Transverse colon (tissue), 4 donors: ENCODE measurements around the gene IDH3G. TPM values are rescaled to one million over a fixed set of nuclear protein-coding genes. Genes with fewer than 3 reads are reported as not detected.

Source experiments
- DNase-seq: peaks from one replicate; pipeline ENCODE4 v3.0.0-alpha.2; 2019
- H3K27ac ChIP-seq, 4 donors: fragments of 200-600 bp; sonication (generic); 2 replicates each; pipeline ENCODE4 v1.5.1; 2016 to 2018; ENCODE audit warnings: inconsistent platforms in 4 of 4
- H3K27me3 ChIP-seq: fragments of 200-600 bp; sonication (generic); 2 replicates; pipeline ENCODE4 v1.5.1; 2017; ENCODE audit warnings: inconsistent platforms
- H3K36me3 ChIP-seq, 4 donors: fragments of 200-600 bp; sonication (generic); 2 replicates each; pipeline ENCODE4 v1.5.1; 2017 to 2019; ENCODE audit warnings: inconsistent platforms in 4 of 4
- H3K4me1 ChIP-seq, 4 donors: fragments of 200-600 bp; sonication (generic); 2 replicates each; pipeline ENCODE4 v1.5.1; 2017 to 2020; ENCODE audit warnings: inconsistent platforms in 4 of 4
- H3K4me3 ChIP-seq, 4 donors: fragments of 200-600 bp; sonication (generic); 1 replicate in 1 of 4; 2 replicates in 3 of 4; pipeline versions ENCODE4 v1.5.1 to v1.6.1; 2017 to 2019; ENCODE audit warnings: inconsistent platforms in 4 of 4
- H3K9me3 ChIP-seq, 2 donors: fragments of 200-600 bp; sonication (generic); 2 replicates each; pipeline ENCODE4 v1.5.1; 2017 to 2019; ENCODE audit warnings: inconsistent platforms in 2 of 2
- CTCF ChIP-seq, 5 experiments: fragments of 200-600 bp in 3 of 5; fragments of 450-650 bp in 2 of 5; sonication (generic) in 3 of 5; IDR thresholded peaks; 1 replicate in 2 of 5; 2 replicates in 3 of 5; pipeline ENCODE4 v1.5.1; 2016 to 2017; ENCODE audit warnings: antibody characterized with exemption in 5 of 5, inconsistent platforms in 3 of 5, mild to moderate bottlenecking in 2 of 5, moderate library complexity in 1 of 5
- EP300 ChIP-seq: sonication (generic); formaldehyde crosslinking; IDR thresholded peaks from one replicate; pipeline ENCODE4 v1.6.1; 2017; ENCODE audit warnings: antibody characterized with exemption, low read depth
- POLR2A ChIP-seq: fragments of 450-650 bp; IDR thresholded peaks from one replicate; pipeline ENCODE4 v1.6.1; 2016; ENCODE audit warnings: antibody characterized with exemption, mild to moderate bottlenecking, moderate library complexity
- POLR2AphosphoS5 ChIP-seq, 3 donors: sonication (generic); formaldehyde crosslinking; IDR thresholded peaks; one replicate each; pipeline ENCODE4 v1.6.1; 2016; ENCODE audit warnings: antibody characterized with exemption in 3 of 3
- WGBS, 2 donors: methylation state at CpG; one replicate each; pipeline ENCODE4 v1.1.5; 2018; ENCODE audit warnings: low coverage in 1 of 2; 5-methylcytosine and 5-hydroxymethylcytosine counted together
- in situ Hi-C, 4 donors: fragments of 200-750 bp; cut with MboI; loops; one replicate each; pipeline versions ENCODE4 v1.15.0 to v1.15.1; 2017; ENCODE audit warnings: low sequenced_read_pairs in 3 of 4, low pct_ligation_motif_present in 1 of 4, low pct_unique_long_range_greater_than_20kb in 1 of 4
- intact Hi-C: fragments of 100-400 bp; cut with DNase I; formaldehyde crosslinking; loops from one replicate; pipeline ENCODE4 v1.15.1; 2023; ENCODE audit warnings: low total_unique reads
- total RNA-seq, 4 donors: library from RNA; depleted of rRNA; stranded (reverse); fragments of >200 nt; gene quantifications; one replicate each; pipeline ENCODE4 v1.1.0, GENCODE V29; 2016

IDH3G gene
- total RNA-seq, 4 donors from 2014 or later: 77.5 to 203 (median 117) TPM

DNA sequence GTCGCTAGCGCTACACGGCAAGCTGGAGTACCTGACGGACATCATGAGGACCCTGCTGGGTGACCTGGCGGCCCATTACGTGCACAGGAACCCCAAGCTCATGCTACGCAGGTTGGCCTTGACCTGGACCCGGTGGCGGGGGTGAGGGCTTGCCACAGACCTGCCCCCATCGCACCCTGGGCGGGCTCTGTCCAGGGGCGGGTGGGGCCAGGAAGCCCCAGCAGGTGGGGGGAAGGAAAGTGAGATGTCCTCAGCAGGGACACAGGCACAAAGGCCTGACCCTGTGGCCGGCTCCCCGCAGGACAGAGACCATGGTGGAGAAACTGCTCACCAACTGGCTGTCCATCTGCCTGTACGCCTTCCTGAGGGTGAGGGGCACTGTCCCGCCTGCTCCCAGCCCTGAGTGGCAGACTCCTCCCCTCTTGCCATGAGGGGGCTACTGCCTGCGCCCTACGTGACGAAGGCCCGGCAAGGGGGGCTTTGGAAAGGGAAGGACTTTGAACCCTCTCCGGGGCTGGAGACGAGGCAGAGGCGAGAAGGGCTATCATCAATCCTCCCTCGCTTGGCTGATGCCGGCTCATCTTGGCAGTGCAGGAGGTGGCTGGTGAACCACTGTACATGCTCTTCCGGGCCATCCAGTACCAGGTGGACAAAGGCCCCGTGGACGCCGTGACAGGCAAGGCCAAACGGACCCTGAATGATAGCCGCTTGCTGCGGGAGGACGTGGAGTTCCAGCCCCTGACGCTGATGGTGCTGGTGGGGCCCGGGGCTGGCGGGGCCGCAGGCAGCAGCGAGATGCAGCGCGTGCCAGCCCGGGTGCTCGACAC is 18.7 kb downstream of the IDH3G start:
- Histone ChIP-seq H3K4me1 (peaks cover 0 to 4% (median 3%) of the 10 kb centered on the region in 4 donors), H3K4me3 (no peak overlapping the region), H3K36me3 (no peaks in the 10 kb centered on the region), H3K27me3 (peaks cover 1% of the 10 kb centered on the region), H3K27ac (no peak overlapping the region), H3K9me3 (no peaks in the 10 kb centered on the region)
- intact Hi-C loops (no loop called here), in situ Hi-C loops (loop anchor here in 1 of 4 donors (25.0 kb wide), 1 partner anchor 162 kb away; the partner anchor contains the start of genes ARHGAP4, NAA10 and RENBP)
- DNase-seq: no peak
- TF ChIP-seq CTCF (IDR thresholded peaks at IDR 0.05): no peak
- 91% methylated on average over 41 of the region's 42 CpGs; no CpG with 5 or more reads in 1 of the 2 donors for WGBS, 2 donors

- Histone ChIP-seq H3K4me3 (no peak overlapping the region), H3K9me3 (no peaks in the 10 kb centered on the region), H3K36me3 (no peaks in the 10 kb centered on the region), H3K27ac (no peak overlapping the region), H3K27me3 (no peaks in the 10 kb centered on the region), H3K4me1 (no peaks in the 10 kb centered on the region)
- intact Hi-C loops (no loop called here), in situ Hi-C loops (loop anchor here in 2 of 4 donors (25.0 kb wide), 2 partner anchors 163 to 188 kb away; partner anchors contain the start of genes ARHGAP4 (in 1 of the 2), HCFC1 (in 1 of the 2), NAA10 (in 1 of the 2) and RENBP (in 1 of the 2))
- 90% methylated on average over 35 of the region's 37 CpGs; no CpG with 5 or more reads in 1 of the 2 donors for WGBS, 2 donors
- no peak for DNase-seq
- TF ChIP-seq POLR2AphosphoS5 (IDR thresholded peaks at IDR 0.05) (no peak), POLR2A (no peak), CTCF (IDR thresholded peaks at IDR 0.05) (no peak), EP300 (no peak)
These were observed 19.4 kb downstream of the IDH3G start for GRCh38 chrX:153774576-153775292.

GRCh38 chrX:153773741-153774575 is 20.2 kb downstream of the IDH3G start:
- 94% methylated on average over 42 of the region's 48 CpGs; no CpG with 5 or more reads in 1 of the 2 donors for WGBS, 2 donors
- no peak for DNase-seq
- Histone ChIP-seq H3K36me3 (no peaks in the 10 kb centered on the region), H3K9me3 (no peaks in the 10 kb centered on the region), H3K4me1 (no peaks in the 10 kb centered on the region), H3K27me3 (no peaks in the 10 kb centered on the region), H3K27ac (no peak overlapping the region), H3K4me3 (no peak overlapping the region)
- intact Hi-C loops (no loop called here), in situ Hi-C loops (loop anchor here in 1 of 4 donors (25.0 kb wide), 1 partner anchor 188 kb away; the partner anchor contains the start of genes HCFC1 and TMEM187)
- no peak for TF ChIP-seq POLR2A
- TF ChIP-seq POLR2AphosphoS5 (IDR thresholded peaks at IDR 0.05): no peak
- no peak for TF ChIP-seq CTCF (IDR thresholded peaks at IDR 0.05)
- TF ChIP-seq EP300: no peak
